Stimulated activated naive B cell treated with anti-CD40 and anti-IgM and Interleukin-4, amounts not matched to agents 10 μg/mL and 1 μg/mL and 100 μg/mL, for 72 hours (primary cell): ENCODE measurements around the gene SPATA13.
A peak's percentile ranks its signal among the peaks of the same experiment; 100 is the strongest.
"Not testable (repeated sequence)": the region's sequence is repeated elsewhere in the genome, so short reads cannot be mapped to it uniquely, and the experiment has no call there.

ENCODE experiments used
- ATAC-seq, 2 donors: fragments of 150-1000 bp; cut with Tn5 transposase; replicated peaks; 2 replicates each; pipeline ENCODE4 v1.10.0; 2021; ENCODE audit warnings: moderate library complexity in 1 of 2
- DNase-seq: peaks from one replicate; pipeline ENCODE4 v3.0.0; 2021
- H3K27ac Mint-ChIP-seq: one replicate; pipeline ENCODE4 v1.8.0; 2022; ENCODE audit warnings: mild to moderate bottlenecking, mixed read lengths
- H3K27me3 Mint-ChIP-seq, 2 donors: one replicate each; pipeline ENCODE4 v1.8.0; 2022; ENCODE audit warnings: mixed read lengths in 2 of 2
- H3K36me3 Mint-ChIP-seq, 2 donors: one replicate each; pipeline ENCODE4 v1.8.0; 2022; ENCODE audit warnings: mixed read lengths in 2 of 2, mild to moderate bottlenecking in 1 of 2
- H3K4me1 Mint-ChIP-seq, 2 donors: one replicate each; pipeline ENCODE4 v1.8.0; 2022; ENCODE audit warnings: mixed read lengths in 2 of 2, mild to moderate bottlenecking in 1 of 2
- H3K4me3 Mint-ChIP-seq, 2 donors: one replicate each; pipeline ENCODE4 v1.8.0; 2022; ENCODE audit warnings: mild to moderate bottlenecking in 2 of 2, mixed read lengths in 2 of 2, moderate library complexity in 1 of 2
- H3K9me3 Mint-ChIP-seq, 2 donors: one replicate each; pipeline ENCODE4 v1.8.0; 2022; ENCODE audit warnings: mixed read lengths in 2 of 2, mild to moderate bottlenecking in 1 of 2

The SPATA13 gene

GRCh38 chr13:24160458-24161009 is at the start of gene SPATA13:
Gene SPATA13, plus strand, starts transcription at chr13:24160720. Its CDS starts 62,210 bp downstream, at chr13:24222930.
- no peaks in the 10 kb centered on the region for H3K36me3 Mint-ChIP-seq
- H3K27me3 Mint-ChIP-seq = peaks cover 24 to 27% of the 10 kb centered on the region in 2 donors
- peak; percentile 74 for DNase-seq
- H3K4me3 Mint-ChIP-seq = peak within 1 kb of the TSS; percentile 92 to 98
- no peaks in the 10 kb centered on the region for H3K9me3 Mint-ChIP-seq
- peak; percentile 91 to 96 for ATAC-seq
- H3K27ac Mint-ChIP-seq = peak within 1 kb of the TSS; percentile 79
- peaks cover 12 to 18% of the 10 kb centered on the region in 2 donors for H3K4me1 Mint-ChIP-seq

DNA sequence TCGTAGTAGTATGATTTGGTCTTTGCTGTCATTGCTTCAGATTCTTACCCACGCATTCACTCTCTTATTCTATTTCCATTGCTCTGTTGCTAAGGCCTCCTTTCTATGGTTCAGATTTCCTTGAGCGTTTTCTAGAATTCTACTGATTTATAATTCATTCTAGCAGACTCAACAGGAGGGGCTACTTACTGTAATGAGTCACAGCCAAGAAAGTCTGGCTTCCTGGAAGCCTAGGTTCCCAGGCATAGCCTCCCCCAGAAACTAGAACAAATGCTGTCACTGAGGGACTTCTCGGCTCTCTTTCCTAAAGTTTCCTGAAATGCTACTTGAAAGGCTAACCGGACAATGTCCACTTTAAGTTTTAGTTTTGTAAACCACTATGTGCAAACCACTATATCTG is 47.7 kb upstream of the SPATA13 start:
- DNase-seq (no peak), ATAC-seq (no peak)
- no peak overlapping the region for H3K27ac Mint-ChIP-seq
- no peak overlapping the region for H3K4me3 Mint-ChIP-seq
- no peaks in the 10 kb centered on the region for H3K4me1 Mint-ChIP-seq
- H3K27me3 Mint-ChIP-seq = peaks cover 20 to 36% of the 10 kb centered on the region in 2 donors
- no peaks in the 10 kb centered on the region for H3K9me3 Mint-ChIP-seq
- no peaks in the 10 kb centered on the region for H3K36me3 Mint-ChIP-seq

GRCh38 chr13:24115671-24116070 is 44.8 kb upstream of the SPATA13 start:
- Mint-ChIP-seq H3K27me3 (peaks cover 28 to 37% of the 10 kb centered on the region in 2 donors), H3K4me1 (no peaks in the 10 kb centered on the region), H3K36me3 (no peaks in the 10 kb centered on the region), H3K9me3 (no peaks in the 10 kb centered on the region), H3K4me3 (no peak overlapping the region), H3K27ac (no peak overlapping the region)
- no peak for DNase-seq
- ATAC-seq = no peak

- Mint-ChIP-seq H3K4me3 (no peak overlapping the region), H3K27ac (no peak overlapping the region), H3K4me1 (no peaks in the 10 kb centered on the region), H3K27me3 (peaks cover 26 to 37% of the 10 kb centered on the region in 2 donors), H3K36me3 (no peaks in the 10 kb centered on the region), H3K9me3 (no peaks in the 10 kb centered on the region)
- DNase-seq (no peak), ATAC-seq (no peak)
Measured at GRCh38 chr13:24116131-24116530, 44.4 kb upstream of the SPATA13 start.

DNA sequence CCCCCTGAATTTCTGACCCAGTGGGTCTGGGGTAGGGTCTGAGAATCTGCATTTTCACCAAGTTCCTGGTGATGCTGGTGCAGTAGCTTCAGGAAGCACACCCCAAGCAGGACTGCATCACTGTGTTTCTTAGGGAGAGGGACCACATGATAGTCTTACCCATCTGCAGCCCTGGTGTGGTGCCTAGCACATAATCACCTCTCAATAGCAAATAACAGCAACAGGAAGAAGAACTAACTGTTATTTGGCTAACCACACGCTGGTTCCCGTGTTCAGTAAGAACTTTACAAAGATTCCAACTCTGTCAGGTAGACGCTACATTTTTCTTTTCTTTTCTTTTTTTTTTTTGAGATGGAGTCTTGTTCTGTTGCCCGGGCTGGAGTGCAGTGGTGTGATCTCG is 41.9 kb upstream of the SPATA13 start:
- H3K4me1 Mint-ChIP-seq = peaks cover 0 to 1% of the 10 kb centered on the region in 2 donors
- H3K27ac Mint-ChIP-seq = no peak overlapping the region
- ATAC-seq (no peak), DNase-seq (no peak)
- no peak overlapping the region for H3K4me3 Mint-ChIP-seq
- peaks cover 18 to 29% of the 10 kb centered on the region in 2 donors for H3K27me3 Mint-ChIP-seq
- no peaks in the 10 kb centered on the region for H3K9me3 Mint-ChIP-seq
- H3K36me3 Mint-ChIP-seq = no peaks in the 10 kb centered on the region

GRCh38 chr13:24119626-24120508 is 40.7 kb upstream of the SPATA13 start:
- Mint-ChIP-seq H3K27me3 (peaks cover 18 to 29% of the 10 kb centered on the region in 2 donors), H3K4me1 (peaks cover 5 to 14% of the 10 kb centered on the region in 2 donors), H3K36me3 (no peaks in the 10 kb centered on the region), H3K9me3 (no peaks in the 10 kb centered on the region), H3K27ac (no peak overlapping the region), H3K4me3 (no peak overlapping the region)
- ATAC-seq (no peak), DNase-seq (no peak)

DNA sequence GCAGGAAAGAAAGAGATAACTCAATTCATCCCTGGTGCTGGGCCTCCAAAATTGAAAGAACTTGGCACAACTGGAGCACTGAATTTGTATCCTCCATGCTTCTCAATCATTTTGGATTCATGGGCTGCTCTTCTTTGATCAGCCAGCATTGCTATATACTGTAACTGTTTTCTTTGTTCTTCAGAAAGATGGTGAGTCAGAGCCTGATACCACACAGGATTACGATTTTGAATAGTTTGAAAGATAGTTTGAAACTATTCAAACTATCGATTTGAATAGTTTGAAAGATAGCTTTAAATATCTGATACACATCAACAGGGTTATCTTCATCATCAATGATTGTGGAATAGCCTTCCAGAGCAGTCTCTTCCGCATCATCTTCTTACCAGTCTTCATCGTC is 38.5 kb upstream of the SPATA13 start:
- H3K4me3 Mint-ChIP-seq, ATAC-seq, DNase-seq, H3K9me3 Mint-ChIP-seq, H3K36me3 Mint-ChIP-seq, H3K27ac Mint-ChIP-seq: not testable (repeated sequence)
- Mint-ChIP-seq H3K4me1 (peaks cover 14 to 30% of the 10 kb centered on the region in 2 donors), H3K27me3 (peaks cover 29 to 31% of the 10 kb centered on the region in 2 donors)

DNA sequence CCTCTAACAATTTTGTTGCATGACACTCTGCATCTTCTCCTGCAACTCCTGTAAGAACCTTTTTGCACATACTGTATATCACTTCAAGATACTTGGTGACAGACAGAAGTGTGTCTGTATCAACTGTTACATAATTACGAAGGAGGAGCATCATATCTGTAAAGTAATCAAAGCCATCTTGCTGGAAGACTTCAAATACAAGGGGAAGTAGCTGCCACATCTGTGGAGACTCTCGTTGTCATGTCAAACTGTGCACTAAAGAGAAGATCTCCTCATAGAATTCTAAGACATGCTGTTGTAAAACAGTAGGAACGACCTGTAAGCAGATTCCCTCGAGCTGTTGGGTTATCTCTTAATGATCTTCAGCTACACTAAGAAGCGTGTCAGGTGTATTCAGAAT is 38.0 kb upstream of the SPATA13 start:
- no peak for DNase-seq
- no peaks in the 10 kb centered on the region for H3K9me3 Mint-ChIP-seq
- H3K27ac Mint-ChIP-seq = no peak overlapping the region
- no peaks in the 10 kb centered on the region for H3K36me3 Mint-ChIP-seq
- no peak overlapping the region for H3K4me3 Mint-ChIP-seq
- H3K4me1 Mint-ChIP-seq = peaks cover 14 to 35% of the 10 kb centered on the region in 2 donors
- ATAC-seq = no peak
- H3K27me3 Mint-ChIP-seq = peaks cover 29 to 31% of the 10 kb centered on the region in 2 donors

DNA sequence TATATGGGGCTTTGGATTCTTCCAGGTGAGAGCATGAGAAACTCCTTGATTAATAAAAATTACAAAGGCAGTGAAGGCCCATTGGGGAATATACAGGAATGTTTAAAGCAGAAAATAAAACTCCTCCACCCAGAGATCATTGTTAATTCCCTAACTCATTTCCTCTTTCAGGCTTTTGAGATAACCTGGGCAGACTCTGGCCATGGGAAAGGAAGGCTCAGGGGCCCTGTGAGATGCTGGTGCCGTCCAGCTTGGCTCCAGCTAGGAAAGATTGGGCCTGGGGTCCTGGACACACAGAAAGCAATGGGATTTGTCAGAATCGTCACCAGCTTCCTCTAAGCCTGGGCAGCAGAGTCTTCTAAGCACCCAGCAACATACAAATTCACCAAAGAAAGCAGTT is 36.8 kb upstream of the SPATA13 start:
- no peaks in the 10 kb centered on the region for H3K36me3 Mint-ChIP-seq
- ATAC-seq (no peak), DNase-seq (no peak)
- H3K9me3 Mint-ChIP-seq = no peaks in the 10 kb centered on the region
- peaks cover 14 to 35% of the 10 kb centered on the region in 2 donors for H3K4me1 Mint-ChIP-seq
- peaks cover 26 to 31% of the 10 kb centered on the region in 2 donors for H3K27me3 Mint-ChIP-seq
- H3K27ac Mint-ChIP-seq = no peak overlapping the region
- no peak overlapping the region for H3K4me3 Mint-ChIP-seq

- peak; percentile 28 for DNase-seq
- peak; percentile 93 to 96 for ATAC-seq
- H3K36me3 Mint-ChIP-seq = no peaks in the 10 kb centered on the region
- H3K27me3 Mint-ChIP-seq = peaks cover 35 to 37% of the 10 kb centered on the region in 2 donors
- no peak overlapping the region for H3K4me3 Mint-ChIP-seq
- H3K4me1 Mint-ChIP-seq = peaks cover 14 to 35% of the 10 kb centered on the region in 2 donors
- H3K9me3 Mint-ChIP-seq = no peaks in the 10 kb centered on the region
- peak overlapping the region; percentile 49 for H3K27ac Mint-ChIP-seq
Measured at GRCh38 chr13:24124789-24125476, 35.6 kb upstream of the SPATA13 start.

- Mint-ChIP-seq H3K9me3 (peaks cover 5 to 7% of the 10 kb centered on the region in 2 donors), H3K4me1 (peaks cover 14 to 35% of the 10 kb centered on the region in 2 donors), H3K36me3 (peaks cover 6 to 7% of the 10 kb centered on the region in 2 donors), H3K27ac (no peak overlapping the region), H3K4me3 (no peak overlapping the region), H3K27me3 (peaks cover 37 to 47% of the 10 kb centered on the region in 2 donors)
- peak; percentile 80 to 86 for ATAC-seq
- DNase-seq = peak; percentile 25
Measured at GRCh38 chr13:24127116-24127631, 33.3 kb upstream of the SPATA13 start.

DNA sequence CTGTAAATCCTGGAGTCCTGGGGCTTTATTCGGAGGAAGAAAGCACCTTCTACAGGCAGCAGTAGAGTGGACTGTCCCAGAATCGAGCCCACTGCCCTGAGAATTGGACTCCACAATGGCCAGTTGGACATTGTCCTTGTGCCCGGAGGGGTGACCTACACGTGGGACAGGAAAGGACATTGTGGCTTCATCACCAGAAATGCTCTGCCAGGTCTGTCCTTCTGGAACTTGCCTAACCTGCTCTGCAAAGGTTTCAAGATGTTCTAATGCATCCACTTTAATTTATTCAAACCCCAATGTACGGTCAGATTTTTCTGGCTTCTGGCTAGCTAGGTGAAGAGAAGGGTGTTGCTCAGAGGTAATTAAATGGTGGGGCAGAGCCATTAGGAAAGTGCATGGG is 32.4 kb upstream of the SPATA13 start:
- ATAC-seq = no peak
- peaks cover 5 to 7% of the 10 kb centered on the region in 2 donors for H3K9me3 Mint-ChIP-seq
- H3K4me3 Mint-ChIP-seq = no peak overlapping the region
- peaks cover 32 to 42% of the 10 kb centered on the region in 2 donors for H3K27me3 Mint-ChIP-seq
- peaks cover 6 to 7% of the 10 kb centered on the region in 2 donors for H3K36me3 Mint-ChIP-seq
- no peak for DNase-seq
- peaks cover 14 to 35% of the 10 kb centered on the region in 2 donors for H3K4me1 Mint-ChIP-seq
- no peak overlapping the region for H3K27ac Mint-ChIP-seq

- H3K9me3 Mint-ChIP-seq = peaks cover 5 to 7% of the 10 kb centered on the region in 2 donors
- peaks cover 40 to 50% of the 10 kb centered on the region in 2 donors for H3K27me3 Mint-ChIP-seq
- H3K27ac Mint-ChIP-seq = no peak overlapping the region
- DNase-seq = no peak
- H3K4me3 Mint-ChIP-seq = no peak overlapping the region
- no peak for ATAC-seq
- peaks cover 6 to 7% of the 10 kb centered on the region in 2 donors for H3K36me3 Mint-ChIP-seq
- peaks cover 14 to 30% of the 10 kb centered on the region in 2 donors for H3K4me1 Mint-ChIP-seq
Measured at GRCh38 chr13:24128962-24129361, 31.6 kb upstream of the SPATA13 start.
